ENCODE measurements around the gene ADGRG1. TPM values are rescaled to one million over a fixed set of nuclear protein-coding genes. Genes with fewer than 3 reads are reported as not detected.

ADGRG1 gene
- polyA plus RNA-seq, 3 donors = 35.8 to 51.4 (median 38.6) TPM

GRCh38 chr16:57657228-57657627 is 28.8 kb downstream of the ADGRG1 start:
- no peak overlapping the region for H3K27ac ChIP-seq (ENCODE audit: low read depth, low read length)
- 92 to 93% (median 93%) methylated on average over 13 of the region's 13 CpGs for WGBS, 3 donors

GRCh38 chr16:57658130-57658877 is 29.9 kb downstream of the ADGRG1 start:
- 88 to 91% (median 88%) methylated on average over 10 of the region's 10 CpGs for WGBS, 3 donors
- H3K27ac ChIP-seq (ENCODE audit: low read depth, low read length) = no peak overlapping the region

GRCh38 chr16:57658878-57659674 is 30.6 kb downstream of the ADGRG1 start:
- WGBS, 3 donors = 78 to 84% (median 80%) methylated on average over 19 of the region's 19 CpGs
- no peak overlapping the region for H3K27ac ChIP-seq (ENCODE audit: low read depth, low read length)

- H3K27ac ChIP-seq (ENCODE audit: low read depth, low read length) = no peak overlapping the region
- 89 to 93% (median 92%) methylated on average over 11 of the region's 11 CpGs for WGBS, 3 donors
Measured at GRCh38 chr16:57660715-57661463, 32.5 kb downstream of the ADGRG1 start.

- no peak overlapping the region for H3K27ac ChIP-seq (ENCODE audit: low read depth, low read length)
- WGBS, 3 donors = 79 to 93% (median 82%) methylated on average over 7 of the region's 7 CpGs
Measured at GRCh38 chr16:57661510-57661909, 33.1 kb downstream of the ADGRG1 start.

GRCh38 chr16:57661936-57662906 is 33.8 kb downstream of the ADGRG1 start:
- 88 to 90% (median 88%) methylated on average over 20 of the region's 20 CpGs for WGBS, 3 donors
- no peak overlapping the region for H3K27ac ChIP-seq (ENCODE audit: low read depth, low read length)

GRCh38 chr16:57663436-57663835 is 35.0 kb downstream of the ADGRG1 start:
- 88 to 89% (median 89%) methylated on average over 21 of the region's 21 CpGs for WGBS, 3 donors
- no peak overlapping the region for H3K27ac ChIP-seq (ENCODE audit: low read depth, low read length)

GRCh38 chr16:57663917-57664661 is 35.7 kb downstream of the ADGRG1 start:
- no peak overlapping the region for H3K27ac ChIP-seq (ENCODE audit: low read depth, low read length)
- 85 to 91% (median 90%) methylated on average over 14 to 15 of the region's 15 CpGs for WGBS, 3 donors

- WGBS, 3 donors = 74 to 89% (median 83%) methylated on average over 6 of the region's 6 CpGs
- no peak overlapping the region for H3K27ac ChIP-seq (ENCODE audit: low read depth, low read length)
Measured at GRCh38 chr16:57664662-57665025, 36.2 kb downstream of the ADGRG1 start.

- H3K27ac ChIP-seq (ENCODE audit: low read depth, low read length) = no peak overlapping the region
- WGBS, 3 donors = 66 to 87% (median 81%) methylated on average over 3 to 4 of the region's 4 CpGs
Measured at GRCh38 chr16:57665541-57665940, 37.1 kb downstream of the ADGRG1 start.

- 76 to 81% (median 76%) methylated on average over 10 to 11 of the region's 11 CpGs for WGBS, 3 donors
- no peak overlapping the region for H3K27ac ChIP-seq (ENCODE audit: low read depth, low read length)
Measured at GRCh38 chr16:57666353-57667047, 38.1 kb downstream of the ADGRG1 start.

GRCh38 chr16:57667048-57667525 is 38.7 kb downstream of the ADGRG1 start:
- no peak overlapping the region for H3K27ac ChIP-seq (ENCODE audit: low read depth, low read length)
- WGBS, 3 donors = 67 to 86% (median 78%) methylated on average over 5 of the region's 5 CpGs

GRCh38 chr16:57667526-57668262 is 39.3 kb downstream of the ADGRG1 start:
- 47 to 63% (median 57%) methylated on average over 17 of the region's 17 CpGs for WGBS, 3 donors
- peak overlapping the region; percentile 59 for H3K27ac ChIP-seq (ENCODE audit: low read depth, low read length)

- 60 to 86% (median 85%) methylated on average over 10 to 11 of the region's 11 CpGs for WGBS, 3 donors
- H3K27ac ChIP-seq (ENCODE audit: low read depth, low read length) = peak within 1 kb of the TSS; percentile 59
Measured at GRCh38 chr16:57668263-57668571, 39.8 kb downstream of the ADGRG1 start, which contains the start of gene ADGRG3. Gene ADGRG3, plus strand, starts transcription at chr16:57668306. Its CDS starts 42 bp downstream, at chr16:57668348.

- peak overlapping the region; percentile 1 for H3K27ac ChIP-seq (ENCODE audit: low read depth, low read length)
Measured at GRCh38 chr16:57668630-57669475, 40.4 kb downstream of the ADGRG1 start.

More at GRCh38 chr16:57668630-57669475, 40.4 kb downstream of the ADGRG1 start:
- WGBS, 3 donors = 77 to 91% (median 86%) methylated on average over 20 of the region's 20 CpGs

Measured in adipose tissue (tissue), 3 donors.